HG03175 (cell line): ENCODE measurements around the gene CLEC4F.
"Not testable (repeated sequence)": the region's sequence is repeated elsewhere in the genome, so short reads cannot be mapped to it uniquely, and the experiment has no call there.

Source experiments
- ATAC-seq: cut with Tn5 transposase; IDR thresholded peaks from one replicate; pipeline ENCODE4 v1.9.1; 2021; ENCODE audit warnings: mild to moderate bottlenecking, moderate library complexity; ENCODE audit not compliant: unreplicated experiment

Gene CLEC4F

GRCh38 chr2:70826696-70827350 is 6.4 kb upstream of the CLEC4F start:
- ATAC-seq = no peak

- ATAC-seq = no peak
These were observed 2.9 kb upstream of the CLEC4F start for GRCh38 chr2:70823249-70823648.

- ATAC-seq = no peak
These were observed 2.4 kb upstream of the CLEC4F start for GRCh38 chr2:70822843-70823242.

- no peak for ATAC-seq
These were observed 3.0 kb downstream of the CLEC4F start for GRCh38 chr2:70817284-70817954.

- ATAC-seq = no peak
These were observed 3.7 kb downstream of the CLEC4F start for GRCh38 chr2:70816726-70817125.

- no peak for ATAC-seq
These were observed 11.1 kb downstream of the CLEC4F start for GRCh38 chr2:70808983-70809958.

- ATAC-seq = no peak
These were observed 12.6 kb downstream of the CLEC4F start for GRCh38 chr2:70807828-70808118.

GRCh38 chr2:70807102-70807827 is 13.1 kb downstream of the CLEC4F start:
- no peak for ATAC-seq

- no peak for ATAC-seq
These were observed 13.8 kb downstream of the CLEC4F start for GRCh38 chr2:70806620-70807019.

- ATAC-seq = no peak
These were observed 14.4 kb downstream of the CLEC4F start for GRCh38 chr2:70806013-70806412.

GRCh38 chr2:70801607-70802263 is 18.7 kb downstream of the CLEC4F start:
- ATAC-seq = no peak

GRCh38 chr2:70799706-70800105 is 20.7 kb downstream of the CLEC4F start:
- ATAC-seq = no peak

- ATAC-seq = not testable (repeated sequence)
These were observed 22.4 kb downstream of the CLEC4F start for GRCh38 chr2:70797996-70798395.

- no peak for ATAC-seq
These were observed 22.9 kb downstream of the CLEC4F start for GRCh38 chr2:70797506-70797905.

- ATAC-seq = no peak
These were observed 24.1 kb downstream of the CLEC4F start for GRCh38 chr2:70796262-70796661.

GRCh38 chr2:70795164-70795995 is 25.0 kb downstream of the CLEC4F start:
- no peak for ATAC-seq

- ATAC-seq = no peak
These were observed 26.9 kb downstream of the CLEC4F start for GRCh38 chr2:70793450-70793849.

- no peak for ATAC-seq
These were observed 30.1 kb downstream of the CLEC4F start, which contains the start of gene FIGLA for GRCh38 chr2:70790136-70790828. FIGLA (minus strand) TSS chr2:70790643; CDS start chr2:70790638, 5 bp downstream.
